Measurements from ENCODE around the gene TGIF2. TPM values are rescaled to one million over a fixed set of nuclear protein-coding genes. Genes with fewer than 3 reads are reported as not detected.
A peak's percentile ranks its signal among the peaks of the same experiment; 100 is the strongest.

TGIF2 gene
- total and polyA plus RNA-seq, 2 donors from 2014 or later = 11.0 to 15.3 TPM

DNA sequence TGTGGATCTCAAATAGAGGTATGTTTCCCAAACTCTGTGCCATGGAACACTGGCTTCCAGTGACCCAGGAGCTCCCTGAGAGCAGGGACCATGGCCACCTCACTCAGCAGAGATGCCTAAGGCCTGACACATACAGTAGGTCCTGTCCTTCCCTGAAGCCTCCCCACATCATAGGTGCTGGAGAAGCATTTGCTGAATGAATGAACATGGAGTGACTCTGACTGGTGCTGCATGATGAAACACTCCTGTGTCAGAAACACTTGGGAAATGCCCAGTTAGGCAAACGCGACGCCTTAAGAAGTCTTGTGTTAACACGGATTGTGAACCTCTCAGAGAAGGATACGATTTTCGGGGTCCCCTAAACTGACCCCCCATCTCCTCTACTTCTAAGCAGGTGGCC lies 58.2 kb downstream of the TGIF2 start:
- intact Hi-C loops (cut with DNase I) = no loop called here
- Histone ChIP-seq H3K27ac (ENCODE audit: low read depth in 2 of 2, low read length in 2 of 2) (no peak overlapping the region), H3K4me3 (ENCODE audit: low read length in 3 of 3) (no peak overlapping the region), H3K36me3 (ENCODE audit: control insufficient read depth in 2 of 3, insufficient read depth in 3 of 3, low read length in 3 of 3) (no peaks in the 10 kb centered on the region), H3K9ac (ENCODE audit: low read length in 3 of 3) (no peak overlapping the region), H3K27me3 (ENCODE audit: control insufficient read depth, insufficient read depth, low read length) (no peaks in the 10 kb centered on the region), H3K9me3 (ENCODE audit: control insufficient read depth in 2 of 3, insufficient read depth in 1 of 3, low read length in 3 of 3) (no peaks in the 10 kb centered on the region), H3K4me1 (ENCODE audit: control insufficient read depth in 2 of 3, insufficient read depth in 2 of 3, low read depth in 1 of 3, low read length in 3 of 3) (no peaks in the 10 kb centered on the region)
- FAIRE-seq (no peak), DNase-seq (no peak)
- TF ChIP-seq, protein P1, sequence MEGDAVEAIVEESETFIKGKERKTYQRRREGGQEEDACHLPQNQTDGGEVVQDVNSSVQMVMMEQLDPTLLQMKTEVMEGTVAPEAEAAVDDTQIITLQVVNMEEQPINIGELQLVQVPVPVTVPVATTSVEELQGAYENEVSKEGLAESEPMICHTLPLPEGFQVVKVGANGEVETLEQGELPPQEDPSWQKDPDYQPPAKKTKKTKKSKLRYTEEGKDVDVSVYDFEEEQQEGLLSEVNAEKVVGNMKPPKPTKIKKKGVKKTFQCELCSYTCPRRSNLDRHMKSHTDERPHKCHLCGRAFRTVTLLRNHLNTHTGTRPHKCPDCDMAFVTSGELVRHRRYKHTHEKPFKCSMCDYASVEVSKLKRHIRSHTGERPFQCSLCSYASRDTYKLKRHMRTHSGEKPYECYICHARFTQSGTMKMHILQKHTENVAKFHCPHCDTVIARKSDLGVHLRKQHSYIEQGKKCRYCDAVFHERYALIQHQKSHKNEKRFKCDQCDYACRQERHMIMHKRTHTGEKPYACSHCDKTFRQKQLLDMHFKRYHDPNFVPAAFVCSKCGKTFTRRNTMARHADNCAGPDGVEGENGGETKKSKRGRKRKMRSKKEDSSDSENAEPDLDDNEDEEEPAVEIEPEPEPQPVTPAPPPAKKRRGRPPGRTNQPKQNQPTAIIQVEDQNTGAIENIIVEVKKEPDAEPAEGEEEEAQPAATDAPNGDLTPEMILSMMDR (IDR thresholded peaks at IDR 0.05; ENCODE audit: borderline replicate concordance, extremely low read depth, insufficient read depth) = no peak

- TF ChIP-seq, protein P1 (IDR thresholded peaks at IDR 0.05; ENCODE audit: borderline replicate concordance, extremely low read depth, insufficient read depth) = no peak
- H3K27me3 ChIP-seq (ENCODE audit: control insufficient read depth, insufficient read depth, low read length) = no peaks in the 10 kb centered on the region
- no peak overlapping the region for H3K9ac ChIP-seq (ENCODE audit: low read length in 3 of 3)
- DNase-seq (no peak), FAIRE-seq (no peak)
- intact Hi-C loops (cut with DNase I) = no loop called here
- no peaks in the 10 kb centered on the region for H3K4me1 ChIP-seq (ENCODE audit: control insufficient read depth in 2 of 3, insufficient read depth in 2 of 3, low read depth in 1 of 3, low read length in 3 of 3)
- no peaks in the 10 kb centered on the region for H3K36me3 ChIP-seq (ENCODE audit: control insufficient read depth in 2 of 3, insufficient read depth in 3 of 3, low read length in 3 of 3)
- no peak overlapping the region for H3K27ac ChIP-seq (ENCODE audit: low read depth in 2 of 2, low read length in 2 of 2)
- no peaks in the 10 kb centered on the region for H3K9me3 ChIP-seq (ENCODE audit: control insufficient read depth in 2 of 3, insufficient read depth in 1 of 3, low read length in 3 of 3)
- no peak overlapping the region for H3K4me3 ChIP-seq (ENCODE audit: low read length in 3 of 3)
Measured at GRCh38 chr20:36632147-36632486, 58.7 kb downstream of the TGIF2 start.

DNA sequence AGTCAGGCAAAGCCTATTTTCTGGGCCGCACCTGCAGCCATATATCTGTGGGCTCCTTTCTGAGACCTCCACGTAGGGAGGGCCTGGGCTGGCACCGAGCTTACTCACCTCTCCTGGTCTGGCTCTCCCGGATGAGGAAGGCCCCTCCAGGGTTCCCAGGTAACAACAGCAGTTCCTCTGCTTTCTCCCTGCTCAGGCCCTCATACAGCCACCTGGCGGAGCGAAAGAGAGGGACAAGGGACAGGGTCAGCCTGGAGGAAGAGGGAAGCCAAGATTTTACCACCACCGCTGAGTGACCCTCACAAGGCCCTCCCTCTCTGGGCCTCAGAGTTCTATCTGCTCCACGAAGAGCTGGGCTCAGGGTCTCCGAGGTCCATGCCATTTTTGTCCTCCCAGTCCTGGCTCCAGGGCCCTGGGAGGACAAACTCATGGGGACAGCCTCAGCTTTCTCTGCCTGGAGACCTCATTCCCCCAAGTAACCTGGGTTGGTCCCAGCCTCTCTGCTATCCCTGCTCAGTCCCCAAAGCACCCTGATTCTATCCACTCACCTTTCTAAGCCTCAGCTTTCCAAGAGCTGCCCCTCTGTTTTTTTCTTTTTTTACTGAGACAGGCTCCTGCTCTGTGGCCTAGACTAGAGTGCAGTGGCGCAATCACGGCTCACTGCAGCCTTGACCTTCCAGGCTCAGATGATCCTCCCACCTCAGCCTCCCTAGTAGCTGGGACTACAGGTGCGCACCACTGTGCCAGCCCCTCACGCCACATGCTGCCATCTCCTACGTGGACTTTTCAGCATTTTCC lies 59.3 kb downstream of the TGIF2 start:
- intact Hi-C loops (cut with DNase I) = no loop called here
- H3K4me3 ChIP-seq (ENCODE audit: low read length in 3 of 3) = no peak overlapping the region
- TF ChIP-seq, protein P1 (IDR thresholded peaks at IDR 0.05; ENCODE audit: borderline replicate concordance, extremely low read depth, insufficient read depth) = no peak
- no peaks in the 10 kb centered on the region for H3K9me3 ChIP-seq (ENCODE audit: control insufficient read depth in 2 of 3, insufficient read depth in 1 of 3, low read length in 3 of 3)
- H3K4me1 ChIP-seq (ENCODE audit: control insufficient read depth in 2 of 3, insufficient read depth in 2 of 3, low read depth in 1 of 3, low read length in 3 of 3) = no peaks in the 10 kb centered on the region
- H3K27ac ChIP-seq (ENCODE audit: low read depth in 2 of 2, low read length in 2 of 2) = no peak overlapping the region
- H3K9ac ChIP-seq (ENCODE audit: low read length in 3 of 3) = no peak overlapping the region
- DNase-seq (peak in 1 of 5 donors; percentile 11), FAIRE-seq (no peak)
- no peaks in the 10 kb centered on the region for H3K27me3 ChIP-seq (ENCODE audit: control insufficient read depth, insufficient read depth, low read length)
- H3K36me3 ChIP-seq (ENCODE audit: control insufficient read depth in 2 of 3, insufficient read depth in 3 of 3, low read length in 3 of 3) = no peaks in the 10 kb centered on the region
